Fibroblast of skin of right quadriceps (primary cell): Measurements from ENCODE around the gene POFUT1.

Source experiments
- DNase-seq: peaks from one replicate; pipeline ENCODE4 v3.0.0-alpha.2; 2013

POFUT1 gene

GRCh38 chr20:32208499-32209154 lies 947 bp downstream of the POFUT1 start:
- no peak for DNase-seq

GRCh38 chr20:32209850-32210605 lies 2.3 kb downstream of the POFUT1 start:
- DNase-seq = no peak

- no peak for DNase-seq
These were observed 6.2 kb downstream of the POFUT1 start for GRCh38 chr20:32213870-32214269.

GRCh38 chr20:32215147-32215546 lies 7.5 kb downstream of the POFUT1 start:
- DNase-seq = no peak

GRCh38 chr20:32215729-32216128 lies 8.0 kb downstream of the POFUT1 start:
- DNase-seq = no peak

GRCh38 chr20:32216179-32217142 lies 8.8 kb downstream of the POFUT1 start:
- DNase-seq = no peak

- no peak for DNase-seq
These were observed 10.6 kb downstream of the POFUT1 start for GRCh38 chr20:32218156-32218900.

GRCh38 chr20:32224463-32224862 lies 16.8 kb downstream of the POFUT1 start:
- no peak for DNase-seq

GRCh38 chr20:32226391-32226790 lies 18.7 kb downstream of the POFUT1 start:
- no peak for DNase-seq

GRCh38 chr20:32227306-32227705 lies 19.6 kb downstream of the POFUT1 start:
- DNase-seq = no peak

- no peak for DNase-seq
These were observed 20.3 kb downstream of the POFUT1 start for GRCh38 chr20:32227744-32228688.

GRCh38 chr20:32229251-32229747 lies 21.6 kb downstream of the POFUT1 start:
- DNase-seq = no peak

- DNase-seq = no peak
These were observed 23.0 kb downstream of the POFUT1 start for GRCh38 chr20:32230707-32231106.

GRCh38 chr20:32231245-32231644 lies 23.6 kb downstream of the POFUT1 start:
- DNase-seq = no peak

GRCh38 chr20:32231847-32232246 lies 24.2 kb downstream of the POFUT1 start:
- DNase-seq = peak; percentile 35

GRCh38 chr20:32232326-32232886 lies 24.7 kb downstream of the POFUT1 start:
- DNase-seq = no peak

- no peak for DNase-seq
These were observed 25.6 kb downstream of the POFUT1 start for GRCh38 chr20:32233286-32233685.

- DNase-seq = no peak
These were observed 26.6 kb downstream of the POFUT1 start for GRCh38 chr20:32234135-32234808.

GRCh38 chr20:32235331-32236047 lies 27.8 kb downstream of the POFUT1 start:
- no peak for DNase-seq
